Activated CD4-positive, CD25-positive, alpha-beta regulatory T cell treated with anti-CD3 and anti-CD28 coated beads, Interleukin-2, amount 50 U/mL, for 24 hours (primary cell): ENCODE data around the gene ARMC12.

Experiments
- ATAC-seq, 2 donors: fragments of 150-1000 bp; cut with Tn5 transposase; one replicate each; pipeline ENCODE4 v1.10.0; 2021; ENCODE audit warnings: mild to moderate bottlenecking in 1 of 2, moderate library complexity in 1 of 2

ARMC12 gene

GRCh38 chr6:35777356-35778102 is 40.7 kb downstream of the ARMC12 start:
- no peak for ATAC-seq

- ATAC-seq: no peak
Measured at GRCh38 chr6:35778437-35778836, 41.6 kb downstream of the ARMC12 start.

GRCh38 chr6:35780719-35781118 is 43.9 kb downstream of the ARMC12 start, which contains the start of gene CLPSL1:
Gene CLPSL1 (plus strand): TSS chr6:35781019. CDS start chr6:35781111, 92 bp downstream.
- no peak for ATAC-seq

GRCh38 chr6:35781290-35781689 is 44.5 kb downstream of the ARMC12 start:
- ATAC-seq: no peak

- ATAC-seq: no peak
Measured at GRCh38 chr6:35782424-35782823, 45.6 kb downstream of the ARMC12 start.

- no peak for ATAC-seq
Measured at GRCh38 chr6:35784200-35784599, 47.4 kb downstream of the ARMC12 start.

GRCh38 chr6:35786272-35786671 is 49.4 kb downstream of the ARMC12 start:
- ATAC-seq: no peak

GRCh38 chr6:35786810-35787209 is 50.0 kb downstream of the ARMC12 start:
- ATAC-seq: no peak

- ATAC-seq: no peak
Measured at GRCh38 chr6:35787266-35788218, 50.7 kb downstream of the ARMC12 start.

GRCh38 chr6:35788423-35788982 is 51.7 kb downstream of the ARMC12 start:
- no peak for ATAC-seq

- no peak for ATAC-seq
Measured at GRCh38 chr6:35790683-35791082, 53.9 kb downstream of the ARMC12 start.

GRCh38 chr6:35794536-35795452 is 58.0 kb downstream of the ARMC12 start:
- no peak for ATAC-seq

- no peak for ATAC-seq
Measured at GRCh38 chr6:35795453-35796071, 58.7 kb downstream of the ARMC12 start.

- no peak for ATAC-seq
Measured at GRCh38 chr6:35796236-35796635, 59.4 kb downstream of the ARMC12 start.

- no peak for ATAC-seq
Measured at GRCh38 chr6:35797837-35798526, 61.1 kb downstream of the ARMC12 start.
